Spleen (tissue), 11 donors: Measurements from ENCODE around the gene ADAMTSL1. TPM values are rescaled to one million over a fixed set of nuclear protein-coding genes. Genes with fewer than 3 reads are reported as not detected.

Source experiments
- DNase-seq: peaks from one replicate; pipeline ENCODE4 v3.0.0-alpha.2; 2020
- H3K27ac ChIP-seq, 8 donors: fragments of 200-600 bp; sonication (generic) in 7 of 8; 1 replicate in 4 of 8; 2 replicates in 4 of 8; pipeline versions ENCODE4 v1.5.0 to v1.8.0; 2016 to 2021; ENCODE audit warnings: inconsistent platforms in 4 of 8, mild to moderate bottlenecking in 4 of 8, moderate library complexity in 1 of 8
- H3K27me3 ChIP-seq, 7 donors: fragments of 200-600 bp; sonication (generic) in 6 of 7; replicated peaks in 1 of 7; 1 replicate in 4 of 7; 2 replicates in 3 of 7; pipeline versions ENCODE4 v1.5.0 to v1.8.0; 2016 to 2021; ENCODE audit warnings: inconsistent platforms in 3 of 7, mild to moderate bottlenecking in 1 of 7
- H3K36me3 ChIP-seq, 6 donors: fragments of 200-600 bp; sonication (generic) in 5 of 6; 1 replicate in 4 of 6; 2 replicates in 2 of 6; pipeline versions ENCODE4 v1.5.0 to v1.8.0; 2016 to 2021; ENCODE audit warnings: inconsistent platforms in 2 of 6
- H3K4me1 ChIP-seq, 6 donors: fragments of 200-600 bp; sonication (generic) in 5 of 6; 1 replicate in 3 of 6; 2 replicates in 3 of 6; pipeline versions ENCODE4 v1.5.0 to v1.8.0; 2016 to 2021; ENCODE audit warnings: inconsistent platforms in 3 of 6
- H3K4me3 ChIP-seq, 8 donors: fragments of 200-600 bp; sonication (generic) in 7 of 8; 1 replicate in 4 of 8; 2 replicates in 4 of 8; pipeline versions ENCODE4 v1.5.0 to v1.8.0; 2016 to 2021; ENCODE audit warnings: inconsistent platforms in 4 of 8, mild to moderate bottlenecking in 4 of 8, moderate library complexity in 2 of 8
- H3K9me3 ChIP-seq, 8 donors: fragments of 200-600 bp; sonication (generic) in 7 of 8; 1 replicate in 4 of 8; 2 replicates in 4 of 8; pipeline versions ENCODE4 v1.5.0 to v1.8.0; 2016 to 2021; ENCODE audit warnings: inconsistent platforms in 4 of 8
- CTCF ChIP-seq, 11 experiments: fragments of 200-600 bp in 7 of 11; fragments of 450-650 bp in 4 of 11; sonication (generic) in 4 of 11; IDR thresholded peaks in 8 of 11; conservative IDR thresholded peaks in 3 of 11; 1 replicate in 7 of 11; 2 replicates in 4 of 11; pipeline versions ENCODE4 v1.4.0 to v1.8.0; 2016 to 2021; ENCODE audit warnings: antibody characterized with exemption in 11 of 11, inconsistent platforms in 4 of 11, mild to moderate bottlenecking in 1 of 11
- POLR2A ChIP-seq, 3 donors: fragments of 450-650 bp; IDR thresholded peaks; one replicate each; pipeline ENCODE4 v1.5.1; 2017; ENCODE audit warnings: antibody characterized with exemption in 3 of 3, mild to moderate bottlenecking in 1 of 3
- POLR2AphosphoS5 ChIP-seq, 3 donors: sonication (generic); formaldehyde crosslinking; IDR thresholded peaks; one replicate each; pipeline ENCODE4 v1.5.1; 2017; ENCODE audit warnings: antibody characterized with exemption in 3 of 3
- WGBS, 5 donors: extraction: QIAGEN DNeasy Blood & Tissue Kit in 3 of 5; methylation state at CpG; one replicate each; pipeline versions ENCODE4 v1.1.5 to v1.1.7; 2013 to 2018; 5-methylcytosine and 5-hydroxymethylcytosine counted together
- intact Hi-C: fragments of 100-400 bp; cut with DNase I; formaldehyde crosslinking; loops from one replicate; pipeline ENCODE4 v1.15.0; 2023; ENCODE audit warnings: low total_unique reads
- polyA plus RNA-seq, 3 donors: library from polyadenylated mRNA; stranded (reverse); fragments of 200-250 nt; gene quantifications; one replicate each; pipeline ENCODE4 v1.2.1, GENCODE V29; 2013
- total RNA-seq, 7 donors: library from RNA; depleted of rRNA in 3 of 7; stranded (reverse); fragments of >200 nt in 3 of 7; fragmentation: NEBNext Ultra II Directional in 4 of 7; extraction: Animal tissue kit (Norgen Biotek cat#: 25700) in 4 of 7; gene quantifications; one replicate each; pipeline versions ENCODE4 v1.1.0 to v1.2.1, GENCODE V29; 2016 to 2021
- donor health status: healthy with polysubstance abuse.
- donor health status: DM: no; HTN: no; CAD: no; lungs with moderate emphysema.
- donor health status: DM: no; HTN: no; CAD: no.
- donor health status: Bipolar disorder and iron deficiency.
- donor health status: healthy.
- donor health status: DM: no; HTN: no; CAD: no.
- donor health status: DM: yes; HTN: yes; CAD: no.

The ADAMTSL1 gene
- total and polyA plus RNA-seq, 10 donors: 0.35 to 5.3 (median 2.2) TPM

DNA sequence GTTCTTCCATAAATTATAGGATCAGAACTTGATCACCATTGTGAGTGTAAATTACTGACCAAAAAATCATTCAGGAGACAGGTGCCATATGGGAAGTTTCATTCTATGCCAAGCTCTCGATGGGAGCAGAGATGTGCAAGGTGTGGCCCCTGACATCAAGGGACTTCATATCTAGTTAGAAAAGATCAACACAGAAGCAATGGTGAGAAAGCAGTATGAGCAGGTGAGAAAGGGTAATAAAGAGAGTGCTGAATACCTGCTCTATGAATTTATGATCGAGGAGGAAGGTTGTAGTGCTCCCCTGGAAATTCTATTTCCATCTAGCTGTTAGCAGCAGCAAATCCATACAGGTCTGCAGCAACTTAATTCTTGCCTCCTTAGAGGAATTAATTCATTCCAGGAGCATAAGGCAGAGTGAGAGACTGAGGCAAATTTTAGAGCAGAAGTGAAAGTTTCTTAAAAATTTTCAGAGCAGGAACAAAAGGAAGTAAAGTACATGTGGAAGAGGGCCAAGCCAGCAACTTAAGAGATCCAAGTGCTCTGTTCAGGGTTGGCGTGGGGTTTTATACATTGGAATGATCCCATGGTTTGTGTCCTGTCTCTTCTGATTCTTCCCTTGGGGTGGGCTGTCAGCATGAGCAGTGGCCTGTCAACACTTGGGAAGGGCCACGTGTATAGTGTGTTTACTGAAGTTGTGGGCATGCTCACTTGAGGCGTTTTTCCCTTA is 377.3 kb downstream of the ADAMTSL1 start:
- 70 to 85% (median 81%) methylated on average over 5 of the region's 5 CpGs for WGBS, 5 donors
- TF ChIP-seq CTCF (IDR thresholded peaks at IDR 0.05 in 8 of 11, conservative IDR thresholded peaks at IDR 0.05 in 3 of 11) (no peak), POLR2AphosphoS5 (IDR thresholded peaks at IDR 0.05) (no peak), POLR2A (IDR thresholded peaks at IDR 0.05) (no peak)
- intact Hi-C loops: loop anchor here (10.0 kb wide), 1 partner anchor 64 kb away; no protein-coding TSS in a partner anchor
- H3K27ac ChIP-seq: peak overlapping the region in 1 of 8 donors; percentile 74
- no peaks in the 10 kb centered on the region for H3K27me3 ChIP-seq
- no peaks in the 10 kb centered on the region for H3K9me3 ChIP-seq
- no peak overlapping the region for H3K4me3 ChIP-seq
- H3K4me1 ChIP-seq: no peaks in the 10 kb centered on the region
- H3K36me3 ChIP-seq: no peaks in the 10 kb centered on the region
- DNase-seq: no peak

DNA sequence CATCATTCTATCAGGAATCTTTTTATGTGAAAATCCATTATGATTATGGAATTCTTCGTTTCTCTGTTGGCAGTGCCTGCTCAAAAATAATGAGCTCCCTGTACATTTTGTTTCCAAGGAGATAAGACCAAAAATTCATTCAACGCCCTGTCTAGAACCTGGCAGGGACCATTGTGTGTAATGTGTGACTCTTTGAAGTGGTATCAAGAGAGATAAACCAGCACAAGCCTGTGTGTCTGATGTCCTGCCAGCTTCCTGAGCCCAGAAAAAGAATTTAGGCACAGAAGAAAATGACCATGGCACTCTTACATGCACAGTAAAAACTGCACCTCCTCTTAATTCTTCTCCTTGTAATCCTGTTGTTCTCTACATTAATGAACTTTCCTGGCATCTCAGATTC is 381.7 kb downstream of the ADAMTSL1 start:
- 56 to 65% (median 60%) methylated on average over 2 of the region's 2 CpGs for WGBS, 5 donors
- Histone ChIP-seq H3K4me1 (no peaks in the 10 kb centered on the region), H3K4me3 (no peak overlapping the region), H3K27me3 (no peaks in the 10 kb centered on the region), H3K36me3 (no peaks in the 10 kb centered on the region), H3K27ac (no peak overlapping the region), H3K9me3 (no peaks in the 10 kb centered on the region)
- intact Hi-C loops: loop anchor here (10.0 kb wide), 1 partner anchor 59 kb away; no protein-coding TSS in a partner anchor
- DNase-seq: no peak
- TF ChIP-seq POLR2AphosphoS5 (IDR thresholded peaks at IDR 0.05): no peak
- TF ChIP-seq CTCF (IDR thresholded peaks at IDR 0.05 in 8 of 11, conservative IDR thresholded peaks at IDR 0.05 in 3 of 11): no peak
- no peak for TF ChIP-seq POLR2A (IDR thresholded peaks at IDR 0.05)

- WGBS, 5 donors: 55 to 66% (median 57%) methylated on average over 4 of the region's 4 CpGs
- Histone ChIP-seq H3K4me1 (no peaks in the 10 kb centered on the region), H3K4me3 (no peak overlapping the region), H3K27me3 (no peaks in the 10 kb centered on the region), H3K9me3 (no peaks in the 10 kb centered on the region), H3K27ac (no peak overlapping the region), H3K36me3 (no peaks in the 10 kb centered on the region)
- TF ChIP-seq POLR2A (IDR thresholded peaks at IDR 0.05) (no peak), CTCF (IDR thresholded peaks at IDR 0.05 in 8 of 11, conservative IDR thresholded peaks at IDR 0.05 in 3 of 11) (no peak), POLR2AphosphoS5 (IDR thresholded peaks at IDR 0.05) (no peak)
- intact Hi-C loops: loop anchor here (10.0 kb wide), 1 partner anchor 57 kb away; no protein-coding TSS in a partner anchor
- DNase-seq: no peak
Observed at GRCh38 chr9:18857334-18857733, 383.4 kb downstream of the ADAMTSL1 start.

DNA sequence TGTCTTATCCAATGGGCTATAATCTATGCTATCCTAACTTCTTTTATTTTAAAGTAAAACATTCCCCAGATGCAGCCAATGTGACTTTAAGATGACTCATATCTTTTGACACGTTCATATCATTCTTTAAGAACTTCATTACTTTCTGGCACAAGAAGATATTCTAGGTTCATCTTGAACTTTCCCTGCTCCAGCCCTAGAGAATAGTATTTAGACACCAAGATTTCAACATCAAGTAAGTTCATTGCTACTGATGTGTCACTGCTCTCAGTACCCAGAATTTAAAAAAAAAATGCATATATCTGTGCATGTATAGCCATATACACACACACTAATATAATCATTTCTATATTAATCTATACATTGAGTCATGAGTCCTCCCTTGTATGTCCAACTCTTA is 383.8 kb downstream of the ADAMTSL1 start:
- Histone ChIP-seq H3K4me3 (no peak overlapping the region), H3K27me3 (no peaks in the 10 kb centered on the region), H3K9me3 (no peaks in the 10 kb centered on the region), H3K4me1 (no peaks in the 10 kb centered on the region), H3K36me3 (no peaks in the 10 kb centered on the region), H3K27ac (no peak overlapping the region)
- DNase-seq: no peak
- WGBS, 5 donors: 38 to 74% (median 58%) methylated on average over 1 of the region's 1 CpG
- TF ChIP-seq POLR2A (IDR thresholded peaks at IDR 0.05): no peak
- TF ChIP-seq CTCF (IDR thresholded peaks at IDR 0.05 in 8 of 11, conservative IDR thresholded peaks at IDR 0.05 in 3 of 11): no peak
- no peak for TF ChIP-seq POLR2AphosphoS5 (IDR thresholded peaks at IDR 0.05)
- intact Hi-C loops: loop anchor here (10.0 kb wide), 1 partner anchor 57 kb away; no protein-coding TSS in a partner anchor
